Activated CD4-positive, alpha-beta T cell treated with anti-CD3 and anti-CD28 coated beads for 1 hour (primary cell): ENCODE measurements around the gene SPAG16.

Experiments
- DNase-seq: peaks from one replicate; pipeline ENCODE4 v3.0.0-alpha.2; 2020

The SPAG16 gene

DNA sequence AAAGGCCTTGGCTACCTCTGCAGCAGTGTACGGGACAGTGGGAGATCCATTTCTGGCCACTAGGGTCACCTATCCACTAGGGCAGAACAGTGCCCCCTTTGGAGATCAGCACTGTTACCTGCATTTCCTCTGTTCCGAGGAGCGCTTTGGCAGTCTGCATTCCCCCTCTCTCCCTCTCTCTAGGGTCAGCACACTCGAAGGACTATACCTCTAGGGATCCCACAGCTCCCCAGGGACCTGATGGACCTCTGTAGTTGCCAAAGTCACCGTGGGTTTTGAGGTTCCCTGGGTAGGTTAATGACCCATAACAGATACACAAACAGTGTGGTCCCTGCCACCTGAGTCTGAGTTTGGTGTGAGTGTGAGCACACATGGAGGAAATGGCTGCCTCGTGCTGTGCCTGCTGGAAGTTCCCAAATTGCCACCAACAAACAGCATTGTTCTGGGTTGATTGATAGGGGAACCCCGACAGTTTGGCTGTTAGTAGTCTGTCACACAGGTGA, 1026.8 kb downstream of the SPAG16 start:
- no peak for DNase-seq

DNA sequence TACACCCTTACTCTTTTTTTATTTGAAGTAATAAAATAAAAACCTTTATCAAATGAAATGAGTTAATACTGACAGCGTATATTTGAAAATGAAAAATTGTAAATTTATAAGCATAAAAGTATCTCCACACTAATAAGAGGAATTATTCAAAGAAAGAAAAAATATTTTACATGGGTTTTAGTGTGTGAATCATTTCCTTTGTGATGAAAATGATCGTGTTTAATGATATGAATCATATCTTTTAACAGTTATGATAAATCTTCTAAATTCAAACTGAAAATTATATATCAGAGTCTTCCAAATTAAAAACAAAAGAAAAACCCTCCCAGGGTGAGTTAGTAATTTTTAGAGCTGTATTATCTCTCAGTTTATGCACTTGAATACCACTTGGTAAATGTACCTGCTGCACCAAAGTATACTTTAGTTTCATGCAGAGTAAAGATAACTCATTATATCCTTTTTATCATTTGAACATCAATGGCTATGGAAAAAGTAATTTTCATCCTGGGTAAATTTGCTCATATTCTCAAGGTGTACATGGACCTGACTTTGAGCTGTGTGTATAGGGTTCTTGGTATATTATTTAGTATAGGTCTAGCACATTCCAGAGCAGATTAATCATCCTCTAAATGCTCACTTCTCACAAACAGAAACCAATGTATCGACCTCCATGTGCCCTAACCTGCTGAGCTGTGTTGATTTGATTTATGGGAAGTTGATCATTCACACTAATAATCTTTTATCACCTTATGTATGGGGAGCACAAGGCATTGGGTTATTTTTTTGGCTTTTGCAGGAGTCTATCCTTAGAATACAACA, 1027.9 kb downstream of the SPAG16 start:
- DNase-seq = no peak

- no peak for DNase-seq
Measured at GRCh38 chr2:214315324-214315723, 1031.1 kb downstream of the SPAG16 start.

GRCh38 chr2:214320211-214320610, 1035.9 kb downstream of the SPAG16 start:
- DNase-seq = no peak

DNA sequence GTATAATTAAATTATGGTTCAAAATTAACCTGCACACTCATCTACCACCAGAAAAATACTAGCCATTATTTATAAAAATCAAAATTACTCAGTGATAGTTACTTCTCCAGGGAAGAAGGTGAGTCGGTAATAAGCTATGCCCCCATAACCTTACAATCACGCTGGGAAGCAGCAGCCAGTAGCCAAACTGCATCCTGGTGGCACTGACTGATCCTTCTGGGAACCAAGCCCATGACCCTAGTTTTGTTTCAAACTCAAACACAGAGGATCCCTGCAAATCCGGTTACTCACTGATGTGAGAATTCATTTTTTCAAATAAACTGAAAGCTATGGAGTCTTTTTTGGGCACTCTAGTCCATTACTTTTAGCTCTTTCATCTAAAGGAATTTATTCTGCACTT, 1038.4 kb downstream of the SPAG16 start:
- no peak for DNase-seq

DNA sequence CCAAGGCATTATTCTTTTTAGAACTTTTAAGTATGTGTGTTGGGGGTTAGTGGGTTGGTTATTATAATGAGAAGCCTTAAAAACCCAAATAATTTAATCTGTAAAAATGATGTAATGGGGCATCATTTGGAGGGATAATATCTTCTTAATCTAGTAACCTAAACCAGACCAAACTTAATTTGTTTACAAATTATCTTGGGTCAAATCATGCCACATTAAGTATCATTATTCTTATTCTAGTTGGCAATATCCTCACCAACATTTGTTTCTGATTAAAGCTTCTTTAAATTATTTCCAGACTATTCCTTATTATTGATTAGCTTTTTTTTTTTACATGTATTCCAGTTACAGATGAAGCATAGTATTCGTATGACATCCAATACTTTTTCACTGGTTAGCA, 1041.1 kb downstream of the SPAG16 start:
- DNase-seq = no peak

DNA sequence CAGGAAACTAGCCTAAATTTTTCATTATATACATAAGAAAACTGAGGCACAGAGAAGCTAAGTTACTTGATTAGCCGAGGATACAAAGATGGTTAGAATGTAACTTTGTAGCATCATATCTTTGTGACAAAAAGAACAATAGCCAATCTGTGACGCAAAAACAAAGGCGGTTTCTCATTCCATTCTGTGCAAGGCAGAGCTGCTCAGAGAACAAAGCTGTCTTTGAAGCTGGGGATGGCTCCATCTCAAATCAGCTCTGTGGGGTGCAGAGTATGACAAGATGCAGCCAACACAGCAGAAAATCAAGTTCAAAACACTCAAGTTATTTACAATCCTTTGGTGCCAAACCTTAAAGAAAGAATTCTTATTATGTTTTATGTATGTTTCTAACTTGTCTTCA, 1044.7 kb downstream of the SPAG16 start:
- DNase-seq = no peak

GRCh38 chr2:214341646-214342045, 1057.4 kb downstream of the SPAG16 start:
- no peak for DNase-seq

- no peak for DNase-seq
Measured at GRCh38 chr2:214358506-214358905, 1074.2 kb downstream of the SPAG16 start.

DNA sequence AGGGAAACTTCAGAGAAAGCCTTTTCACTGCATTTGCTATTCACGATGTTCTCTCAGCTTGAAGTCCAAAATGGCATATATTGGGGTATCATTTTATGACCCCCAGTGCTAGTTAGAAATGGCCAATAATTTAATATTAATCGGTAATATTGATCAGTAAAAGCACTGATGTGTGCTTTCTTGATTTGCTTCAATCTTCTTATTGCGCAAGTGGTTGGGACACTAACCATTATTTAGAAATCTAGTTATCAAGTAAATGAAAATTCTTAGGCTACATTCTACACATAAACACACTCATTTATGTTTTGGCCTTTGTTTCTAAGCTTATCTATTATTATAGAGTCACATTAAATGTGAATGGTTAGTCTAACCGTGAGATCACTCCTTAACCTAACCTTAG, 1076.9 kb downstream of the SPAG16 start:
- no peak for DNase-seq

DNA sequence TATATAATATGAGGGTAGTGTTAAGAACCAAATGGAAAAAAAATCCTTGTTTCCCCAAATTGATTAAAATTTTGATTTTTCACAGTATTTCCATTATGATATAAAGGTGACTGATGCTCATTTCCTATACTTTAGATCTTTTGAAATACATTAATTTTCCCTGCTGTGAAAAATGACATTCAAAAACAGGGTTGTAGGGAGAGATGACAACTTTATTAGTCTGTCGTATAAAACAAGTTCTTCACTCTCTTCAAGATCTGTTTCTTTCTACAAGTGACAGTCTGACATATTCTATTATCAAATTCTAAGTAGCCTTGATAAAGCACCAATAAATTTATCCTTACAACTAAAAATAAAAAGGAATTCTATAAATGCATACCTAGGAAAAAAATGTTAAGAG, 1081.3 kb downstream of the SPAG16 start:
- DNase-seq = no peak

GRCh38 chr2:214367171-214367570, 1082.9 kb downstream of the SPAG16 start:
- no peak for DNase-seq

DNA sequence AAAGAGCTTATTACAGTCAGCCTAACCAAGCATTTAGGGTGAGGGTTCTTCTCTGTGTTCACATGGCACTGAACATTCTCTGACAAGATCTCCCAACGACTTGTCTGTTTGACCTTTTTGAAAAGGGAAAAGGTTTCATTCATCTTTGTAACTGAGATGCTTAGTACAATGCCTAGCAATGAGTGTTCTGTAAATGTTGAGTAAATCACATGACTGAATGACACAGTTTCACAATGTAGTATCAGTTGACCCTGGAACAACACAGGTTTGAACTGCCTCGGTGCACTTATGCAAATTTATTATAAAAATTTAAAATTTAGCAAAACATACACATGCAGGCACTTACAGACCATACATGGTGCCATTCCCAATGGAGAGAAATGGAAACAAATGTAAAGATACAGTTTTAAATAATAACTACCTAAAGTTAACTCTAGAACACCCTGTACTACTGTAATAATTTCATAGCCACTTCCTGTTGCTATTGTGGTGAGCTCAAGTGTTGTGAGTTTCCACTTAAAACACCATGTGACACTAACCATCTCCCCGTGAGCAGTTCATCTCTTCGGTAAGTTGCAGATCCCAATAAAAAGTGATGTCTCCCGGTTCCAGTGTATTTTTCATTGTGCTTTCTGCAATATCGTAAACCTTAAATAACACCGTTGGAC, 1092.5 kb downstream of the SPAG16 start:
- no peak for DNase-seq

- no peak for DNase-seq
Measured at GRCh38 chr2:214377286-214377624, 1093.0 kb downstream of the SPAG16 start.

DNA sequence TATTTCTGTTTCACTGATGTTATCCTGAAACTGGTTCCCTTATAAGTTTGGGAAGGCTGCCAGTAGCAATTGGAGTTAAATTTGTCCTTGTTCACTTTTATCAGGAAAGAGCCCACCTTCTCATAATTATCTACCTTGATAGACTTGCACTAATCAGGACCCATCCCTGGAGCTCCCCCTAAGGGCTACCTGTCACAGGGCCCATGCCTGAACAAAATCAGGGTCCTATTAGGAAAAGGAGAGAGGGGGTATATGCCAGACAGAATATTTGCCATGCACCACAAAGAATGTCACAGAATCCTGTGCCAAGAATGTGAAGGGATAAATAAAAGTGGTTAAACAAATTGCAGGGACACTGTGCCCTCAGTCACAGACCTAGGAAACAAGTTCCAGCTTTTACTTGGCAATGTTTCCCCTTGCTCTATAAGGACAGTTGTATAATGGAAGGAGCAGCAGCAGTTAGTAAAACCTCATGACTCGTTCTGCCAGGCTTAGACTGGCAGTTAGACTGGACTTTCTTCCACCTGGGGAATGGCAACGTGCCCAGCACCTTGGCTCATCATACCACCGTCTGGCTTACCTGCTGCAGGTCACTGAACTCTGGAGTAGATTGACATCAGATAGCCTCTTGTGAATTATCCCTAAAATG, 1094.3 kb downstream of the SPAG16 start:
- DNase-seq = no peak

GRCh38 chr2:214379227-214379626, 1095.0 kb downstream of the SPAG16 start:
- DNase-seq = no peak

DNA sequence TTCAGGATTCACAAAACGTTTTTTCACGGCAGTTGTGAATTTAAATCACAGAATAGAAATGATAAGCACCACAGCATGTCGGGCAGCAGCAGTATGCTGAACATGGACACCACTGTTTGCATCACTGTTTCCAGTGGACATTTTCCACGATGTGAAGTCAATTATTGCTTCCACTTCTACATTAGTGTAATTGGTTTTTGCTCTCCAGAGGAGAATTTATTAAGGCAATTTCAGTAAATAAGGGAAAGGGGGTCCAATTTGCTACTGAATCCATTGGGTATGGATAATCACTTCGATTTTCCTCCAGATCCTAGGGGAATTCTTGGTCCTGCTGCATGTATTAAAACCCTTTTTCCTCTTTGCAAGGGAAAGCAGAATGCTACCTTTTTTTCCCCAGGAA, 1096.4 kb downstream of the SPAG16 start:
- DNase-seq = no peak

GRCh38 chr2:214382229-214382628, 1098.0 kb downstream of the SPAG16 start:
- DNase-seq = no peak

GRCh38 chr2:214386720-214387119, 1102.5 kb downstream of the SPAG16 start:
- DNase-seq = no peak

DNA sequence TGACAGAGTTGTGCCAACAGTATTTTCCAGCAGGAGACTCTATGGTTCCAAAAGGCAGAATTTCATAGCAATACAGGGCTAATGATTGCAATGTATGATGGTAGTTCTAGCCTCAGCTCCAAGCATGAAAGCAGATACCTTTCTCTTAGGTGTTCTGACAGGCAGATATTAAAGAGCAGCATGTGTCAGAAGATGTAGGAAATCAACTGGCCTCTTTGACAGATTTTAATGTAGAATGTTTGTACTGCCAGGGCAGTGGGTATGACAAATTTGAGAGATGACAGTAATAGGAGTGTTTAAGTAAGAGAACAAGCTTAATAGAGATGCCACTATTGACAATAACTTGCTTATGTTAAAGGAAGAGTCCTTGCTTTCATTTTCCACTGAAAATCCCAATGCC, 1105.1 kb downstream of the SPAG16 start:
- no peak for DNase-seq

- DNase-seq = no peak
Measured at GRCh38 chr2:214393796-214394195, 1109.5 kb downstream of the SPAG16 start.

- no peak for DNase-seq
Measured at GRCh38 chr2:214395040-214395439, 1110.8 kb downstream of the SPAG16 start.

DNA sequence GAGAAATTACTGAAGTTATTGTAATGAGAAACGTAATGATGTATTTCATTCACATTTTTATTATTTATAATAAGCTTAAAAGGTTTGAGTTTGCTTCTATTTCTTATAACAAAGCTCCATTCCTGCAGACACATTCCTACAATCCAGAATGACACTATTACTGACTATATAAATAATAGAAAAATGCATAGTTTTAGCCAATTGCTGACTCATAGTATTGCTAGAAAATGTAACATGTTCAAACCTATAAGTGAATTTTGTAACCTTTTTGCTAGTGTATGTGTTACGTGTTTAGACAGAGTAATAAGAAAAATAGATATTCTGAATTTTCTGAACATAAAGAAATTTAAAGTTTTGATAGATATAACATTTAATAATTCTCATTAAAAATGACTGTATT, 1117.3 kb downstream of the SPAG16 start:
- DNase-seq = no peak
